Measurements from ENCODE around the gene ITGB8. TPM values are rescaled to one million over a fixed set of nuclear protein-coding genes. Genes with fewer than 3 reads are reported as not detected.

ITGB8 gene
- total RNA-seq, 1 experiment from 2014 or later, result 1.9 TPM

DNA sequence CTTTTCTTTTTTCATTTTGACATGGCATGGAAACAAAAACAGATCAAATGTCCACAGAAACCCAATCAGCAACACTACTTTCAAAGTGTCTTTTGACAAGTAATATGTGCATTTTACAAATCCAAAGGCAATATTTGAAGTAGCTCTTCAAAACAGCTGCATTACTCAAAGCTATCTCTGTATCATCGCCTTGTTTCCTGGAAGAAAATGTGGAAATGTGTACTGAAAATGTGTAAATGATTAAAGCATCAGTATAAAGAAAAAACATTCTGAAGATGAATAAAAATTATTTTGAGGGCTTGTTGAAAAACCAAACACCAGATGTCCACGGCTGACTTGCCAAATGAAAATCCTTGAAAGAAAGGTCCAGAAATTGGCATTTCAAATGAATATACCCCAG is 16.5 kb upstream of the ITGB8 start (continued):
- TF ChIP-seq, protein P1, sequence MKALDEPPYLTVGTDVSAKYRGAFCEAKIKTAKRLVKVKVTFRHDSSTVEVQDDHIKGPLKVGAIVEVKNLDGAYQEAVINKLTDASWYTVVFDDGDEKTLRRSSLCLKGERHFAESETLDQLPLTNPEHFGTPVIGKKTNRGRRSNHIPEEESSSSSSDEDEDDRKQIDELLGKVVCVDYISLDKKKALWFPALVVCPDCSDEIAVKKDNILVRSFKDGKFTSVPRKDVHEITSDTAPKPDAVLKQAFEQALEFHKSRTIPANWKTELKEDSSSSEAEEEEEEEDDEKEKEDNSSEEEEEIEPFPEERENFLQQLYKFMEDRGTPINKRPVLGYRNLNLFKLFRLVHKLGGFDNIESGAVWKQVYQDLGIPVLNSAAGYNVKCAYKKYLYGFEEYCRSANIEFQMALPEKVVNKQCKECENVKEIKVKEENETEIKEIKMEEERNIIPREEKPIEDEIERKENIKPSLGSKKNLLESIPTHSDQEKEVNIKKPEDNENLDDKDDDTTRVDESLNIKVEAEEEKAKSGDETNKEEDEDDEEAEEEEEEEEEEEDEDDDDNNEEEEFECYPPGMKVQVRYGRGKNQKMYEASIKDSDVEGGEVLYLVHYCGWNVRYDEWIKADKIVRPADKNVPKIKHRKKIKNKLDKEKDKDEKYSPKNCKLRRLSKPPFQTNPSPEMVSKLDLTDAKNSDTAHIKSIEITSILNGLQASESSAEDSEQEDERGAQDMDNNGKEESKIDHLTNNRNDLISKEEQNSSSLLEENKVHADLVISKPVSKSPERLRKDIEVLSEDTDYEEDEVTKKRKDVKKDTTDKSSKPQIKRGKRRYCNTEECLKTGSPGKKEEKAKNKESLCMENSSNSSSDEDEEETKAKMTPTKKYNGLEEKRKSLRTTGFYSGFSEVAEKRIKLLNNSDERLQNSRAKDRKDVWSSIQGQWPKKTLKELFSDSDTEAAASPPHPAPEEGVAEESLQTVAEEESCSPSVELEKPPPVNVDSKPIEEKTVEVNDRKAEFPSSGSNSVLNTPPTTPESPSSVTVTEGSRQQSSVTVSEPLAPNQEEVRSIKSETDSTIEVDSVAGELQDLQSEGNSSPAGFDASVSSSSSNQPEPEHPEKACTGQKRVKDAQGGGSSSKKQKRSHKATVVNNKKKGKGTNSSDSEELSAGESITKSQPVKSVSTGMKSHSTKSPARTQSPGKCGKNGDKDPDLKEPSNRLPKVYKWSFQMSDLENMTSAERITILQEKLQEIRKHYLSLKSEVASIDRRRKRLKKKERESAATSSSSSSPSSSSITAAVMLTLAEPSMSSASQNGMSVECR (CRISPR knock-in tag; IDR thresholded peaks at IDR 0.05; ENCODE audit: borderline replicate concordance), result no peak
- TF ChIP-seq, protein P2, sequence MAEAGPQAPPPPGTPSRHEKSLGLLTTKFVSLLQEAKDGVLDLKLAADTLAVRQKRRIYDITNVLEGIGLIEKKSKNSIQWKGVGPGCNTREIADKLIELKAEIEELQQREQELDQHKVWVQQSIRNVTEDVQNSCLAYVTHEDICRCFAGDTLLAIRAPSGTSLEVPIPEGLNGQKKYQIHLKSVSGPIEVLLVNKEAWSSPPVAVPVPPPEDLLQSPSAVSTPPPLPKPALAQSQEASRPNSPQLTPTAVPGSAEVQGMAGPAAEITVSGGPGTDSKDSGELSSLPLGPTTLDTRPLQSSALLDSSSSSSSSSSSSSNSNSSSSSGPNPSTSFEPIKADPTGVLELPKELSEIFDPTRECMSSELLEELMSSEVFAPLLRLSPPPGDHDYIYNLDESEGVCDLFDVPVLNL (CRISPR knock-in tag; IDR thresholded peaks at IDR 0.05; ENCODE audit: borderline replicate concordance, low read depth), result no peak
- no peak for TF ChIP-seq ZNF138 (CRISPR knock-in tag; conservative IDR thresholded peaks at IDR 0.05)
- TF ChIP-seq PRRX2 (CRISPR knock-in tag; IDR thresholded peaks at IDR 0.05), result no peak
- TF ChIP-seq, protein P3, sequence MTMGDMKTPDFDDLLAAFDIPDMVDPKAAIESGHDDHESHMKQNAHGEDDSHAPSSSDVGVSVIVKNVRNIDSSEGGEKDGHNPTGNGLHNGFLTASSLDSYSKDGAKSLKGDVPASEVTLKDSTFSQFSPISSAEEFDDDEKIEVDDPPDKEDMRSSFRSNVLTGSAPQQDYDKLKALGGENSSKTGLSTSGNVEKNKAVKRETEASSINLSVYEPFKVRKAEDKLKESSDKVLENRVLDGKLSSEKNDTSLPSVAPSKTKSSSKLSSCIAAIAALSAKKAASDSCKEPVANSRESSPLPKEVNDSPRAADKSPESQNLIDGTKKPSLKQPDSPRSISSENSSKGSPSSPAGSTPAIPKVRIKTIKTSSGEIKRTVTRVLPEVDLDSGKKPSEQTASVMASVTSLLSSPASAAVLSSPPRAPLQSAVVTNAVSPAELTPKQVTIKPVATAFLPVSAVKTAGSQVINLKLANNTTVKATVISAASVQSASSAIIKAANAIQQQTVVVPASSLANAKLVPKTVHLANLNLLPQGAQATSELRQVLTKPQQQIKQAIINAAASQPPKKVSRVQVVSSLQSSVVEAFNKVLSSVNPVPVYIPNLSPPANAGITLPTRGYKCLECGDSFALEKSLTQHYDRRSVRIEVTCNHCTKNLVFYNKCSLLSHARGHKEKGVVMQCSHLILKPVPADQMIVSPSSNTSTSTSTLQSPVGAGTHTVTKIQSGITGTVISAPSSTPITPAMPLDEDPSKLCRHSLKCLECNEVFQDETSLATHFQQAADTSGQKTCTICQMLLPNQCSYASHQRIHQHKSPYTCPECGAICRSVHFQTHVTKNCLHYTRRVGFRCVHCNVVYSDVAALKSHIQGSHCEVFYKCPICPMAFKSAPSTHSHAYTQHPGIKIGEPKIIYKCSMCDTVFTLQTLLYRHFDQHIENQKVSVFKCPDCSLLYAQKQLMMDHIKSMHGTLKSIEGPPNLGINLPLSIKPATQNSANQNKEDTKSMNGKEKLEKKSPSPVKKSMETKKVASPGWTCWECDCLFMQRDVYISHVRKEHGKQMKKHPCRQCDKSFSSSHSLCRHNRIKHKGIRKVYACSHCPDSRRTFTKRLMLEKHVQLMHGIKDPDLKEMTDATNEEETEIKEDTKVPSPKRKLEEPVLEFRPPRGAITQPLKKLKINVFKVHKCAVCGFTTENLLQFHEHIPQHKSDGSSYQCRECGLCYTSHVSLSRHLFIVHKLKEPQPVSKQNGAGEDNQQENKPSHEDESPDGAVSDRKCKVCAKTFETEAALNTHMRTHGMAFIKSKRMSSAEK (CRISPR knock-in tag; IDR thresholded peaks at IDR 0.05; ENCODE audit: borderline replicate concordance), result no peak
- no peak for TF ChIP-seq GABPB1 (CRISPR knock-in tag; IDR thresholded peaks at IDR 0.05)
- no peak for TF ChIP-seq GRHL2 (CRISPR knock-in tag; IDR thresholded peaks at IDR 0.05; ENCODE audit: insufficient replicate concordance, severe bottlenecking)
- no peak for TF ChIP-seq ZBTB21 (CRISPR knock-in tag; IDR thresholded peaks at IDR 0.05; ENCODE audit: borderline replicate concordance)
- TF ChIP-seq FOXP1 (CRISPR knock-in tag; IDR thresholded peaks at IDR 0.05; ENCODE audit: borderline replicate concordance), result no peak
- no peak for TF ChIP-seq ZNF219 (CRISPR knock-in tag; IDR thresholded peaks at IDR 0.05; ENCODE audit: borderline replicate concordance)
- TF ChIP-seq CBFB (CRISPR knock-in tag; IDR thresholded peaks at IDR 0.05; ENCODE audit: low read depth), result no peak
- TF ChIP-seq ESRRA (CRISPR knock-in tag; IDR thresholded peaks at IDR 0.05; ENCODE audit: borderline replicate concordance), result no peak
- no peak for TF ChIP-seq ETV6 (CRISPR knock-in tag; IDR thresholded peaks at IDR 0.05)

DNA sequence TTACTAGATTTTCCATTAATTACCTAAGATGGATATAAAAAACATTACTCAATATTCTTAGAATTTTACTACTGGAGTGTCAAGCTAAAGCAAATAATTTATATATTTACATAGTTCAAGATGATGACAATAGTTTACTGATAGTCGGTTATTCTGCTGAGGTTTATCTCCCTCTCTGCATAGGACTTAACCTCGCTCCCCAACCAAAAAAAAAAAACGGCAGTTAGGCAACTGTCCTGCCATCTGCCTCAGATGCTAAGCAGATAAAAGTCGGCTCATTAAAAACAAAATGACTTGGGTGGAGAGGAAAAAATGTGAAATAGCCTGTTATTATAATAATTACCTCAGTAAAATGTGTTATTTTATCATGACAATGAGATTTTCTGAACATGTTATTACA is 14.0 kb upstream of the ITGB8 start:
- Mint-ChIP-seq H3K4me1 (peaks cover 8% of the 10 kb centered on the region), H3K27me3 (ENCODE audit: low read depth) (no peaks in the 10 kb centered on the region), H3K4me3 (no peak overlapping the region), H3K9me3 (no peaks in the 10 kb centered on the region), H3K36me3 (no peaks in the 10 kb centered on the region), H3K27ac (no peak overlapping the region)
- DNase-seq (ENCODE audit: low spot score) (no peak), ATAC-seq (no peak)
- ChIA-PET CTCF (interaction anchor here (0.7 to 1.2 kb wide), 2 partner anchors 14 to 286 kb away, joined by 4 read pairs; partner anchors contain the start of gene ITGB8), POLR2A (interaction anchor here (0.7 kb wide), 2 partner anchors 1333 to 1897 kb away, joined by 3 to 5 read pairs; no protein-coding TSS in a partner anchor)
- TF ChIP-seq, protein P4, sequence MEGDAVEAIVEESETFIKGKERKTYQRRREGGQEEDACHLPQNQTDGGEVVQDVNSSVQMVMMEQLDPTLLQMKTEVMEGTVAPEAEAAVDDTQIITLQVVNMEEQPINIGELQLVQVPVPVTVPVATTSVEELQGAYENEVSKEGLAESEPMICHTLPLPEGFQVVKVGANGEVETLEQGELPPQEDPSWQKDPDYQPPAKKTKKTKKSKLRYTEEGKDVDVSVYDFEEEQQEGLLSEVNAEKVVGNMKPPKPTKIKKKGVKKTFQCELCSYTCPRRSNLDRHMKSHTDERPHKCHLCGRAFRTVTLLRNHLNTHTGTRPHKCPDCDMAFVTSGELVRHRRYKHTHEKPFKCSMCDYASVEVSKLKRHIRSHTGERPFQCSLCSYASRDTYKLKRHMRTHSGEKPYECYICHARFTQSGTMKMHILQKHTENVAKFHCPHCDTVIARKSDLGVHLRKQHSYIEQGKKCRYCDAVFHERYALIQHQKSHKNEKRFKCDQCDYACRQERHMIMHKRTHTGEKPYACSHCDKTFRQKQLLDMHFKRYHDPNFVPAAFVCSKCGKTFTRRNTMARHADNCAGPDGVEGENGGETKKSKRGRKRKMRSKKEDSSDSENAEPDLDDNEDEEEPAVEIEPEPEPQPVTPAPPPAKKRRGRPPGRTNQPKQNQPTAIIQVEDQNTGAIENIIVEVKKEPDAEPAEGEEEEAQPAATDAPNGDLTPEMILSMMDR (IDR thresholded peaks at IDR 0.05), result no peak
- TF ChIP-seq NFYB (CRISPR knock-in tag; conservative IDR thresholded peaks at IDR 0.05; ENCODE audit: low read depth), result no peak
- TF ChIP-seq NR1H2 (CRISPR knock-in tag; IDR thresholded peaks at IDR 0.05), result no peak
